H9 (cell line): Measurements from ENCODE around the gene NEDD4L. TPM values are rescaled to one million over a fixed set of nuclear protein-coding genes. Genes with fewer than 3 reads are reported as not detected.

ENCODE experiments used
- DNase-seq: peaks from one replicate; pipeline ENCODE4 v3.0.0-alpha.2; 2017
- H2AFZ ChIP-seq: one replicate; pipeline ENCODE4 v1.6.1; 2013; ENCODE audit warnings: mild to moderate bottlenecking, low read length, control low read depth, moderate library complexity
- H2AK5ac ChIP-seq: 2 replicates; pipeline ENCODE4 v1.6.1; 2013; ENCODE audit warnings: low read length, control low read depth, mixed read lengths; ENCODE audit not compliant: insufficient read length
- H2BK120ac ChIP-seq: one replicate; pipeline ENCODE4 v1.6.1; 2013; ENCODE audit warnings: low read depth, mild to moderate bottlenecking, low read length, control low read depth, inconsistent platforms; ENCODE audit not compliant: poor library complexity, severe bottlenecking
- H2BK12ac ChIP-seq: 2 replicates; pipeline ENCODE4 v1.6.1; 2013; ENCODE audit warnings: low read length, control low read depth, mixed read lengths, low read depth; ENCODE audit not compliant: insufficient read length
- H2BK15ac ChIP-seq: 2 replicates; pipeline ENCODE4 v1.6.1; 2013; ENCODE audit warnings: low read depth, low read length, control low read depth
- H2BK20ac ChIP-seq: one replicate; pipeline ENCODE4 v1.6.1; 2013; ENCODE audit warnings: low read depth, mild to moderate bottlenecking, low read length, control low read depth, inconsistent platforms; ENCODE audit not compliant: poor library complexity, severe bottlenecking
- H2BK5ac ChIP-seq: 2 replicates; pipeline ENCODE4 v1.6.1; 2013; ENCODE audit warnings: low read length, control low read depth, mixed read lengths; ENCODE audit not compliant: insufficient read length
- H3K14ac ChIP-seq: 2 replicates; pipeline ENCODE4 v1.6.1; 2013; ENCODE audit warnings: low read length, control low read depth; ENCODE audit not compliant: insufficient read depth
- H3K18ac ChIP-seq: 2 replicates; pipeline ENCODE4 v1.6.1; 2013; ENCODE audit warnings: low read depth, mild to moderate bottlenecking, mixed read lengths, low read length, control low read depth; ENCODE audit not compliant: insufficient read length
- H3K23ac ChIP-seq: 2 replicates; pipeline ENCODE4 v1.6.1; 2013; ENCODE audit warnings: low read length, control low read depth, mixed read lengths, low read depth; ENCODE audit not compliant: insufficient read length
- H3K23me2 ChIP-seq: 2 replicates; pipeline ENCODE4 v1.6.1; 2013; ENCODE audit warnings: low read depth, mild to moderate bottlenecking, mixed read lengths, low read length, control low read depth; ENCODE audit not compliant: insufficient read length, poor library complexity, severe bottlenecking
- H3K27ac ChIP-seq: 2 replicates; pipeline ENCODE4 v1.5.1; 2013; ENCODE audit warnings: low read length, control low read depth, mixed read lengths, low read depth; ENCODE audit not compliant: insufficient read length
- H3K27me3 ChIP-seq: 2 replicates; pipeline ENCODE4 v1.6.1; 2013; ENCODE audit warnings: low read length, control low read depth, inconsistent platforms; ENCODE audit not compliant: insufficient read depth
- H3K4ac ChIP-seq: 2 replicates; pipeline ENCODE4 v1.6.1; 2013; ENCODE audit warnings: low read depth, mild to moderate bottlenecking, control low read depth, inconsistent platforms, low read length, moderate library complexity
- H3K4me1 ChIP-seq: 2 replicates; pipeline ENCODE4 v1.6.1; 2013; ENCODE audit warnings: low read length, control low read depth, inconsistent platforms; ENCODE audit not compliant: insufficient read depth
- H3K4me2 ChIP-seq: 2 replicates; pipeline ENCODE4 v1.6.1; 2013; ENCODE audit warnings: low read length, control low read depth, mixed read lengths; ENCODE audit not compliant: insufficient read length, insufficient read depth
- H3K56ac ChIP-seq: 2 replicates; pipeline ENCODE4 v1.6.1; 2013; ENCODE audit warnings: low read depth, mild to moderate bottlenecking, mixed read lengths, low read length, control low read depth; ENCODE audit not compliant: insufficient read length
- H3K79me1 ChIP-seq: 2 replicates; pipeline ENCODE4 v1.6.1; 2013; ENCODE audit warnings: low read depth, mild to moderate bottlenecking, moderate library complexity, low read length, control low read depth, inconsistent platforms; ENCODE audit not compliant: insufficient read depth, poor library complexity, severe bottlenecking
- H3K79me2 ChIP-seq: 2 replicates; pipeline ENCODE4 v1.6.1; 2013; ENCODE audit warnings: low read length, control low read depth, inconsistent platforms; ENCODE audit not compliant: insufficient read depth
- H3K9ac ChIP-seq: 2 replicates; pipeline ENCODE4 v1.6.1; 2013; ENCODE audit warnings: low read length, control low read depth, mixed read lengths; ENCODE audit not compliant: insufficient read length; ENCODE audit errors: extremely low read depth
- H3K9me3 ChIP-seq: one replicate; pipeline ENCODE4 v1.6.1; 2013; ENCODE audit warnings: low read depth, low read length, inconsistent platforms; ENCODE audit not compliant: control insufficient read depth
- H3T11ph ChIP-seq: one replicate; pipeline ENCODE4 v1.6.1; 2013; ENCODE audit warnings: mild to moderate bottlenecking, low read length, control low read depth, inconsistent platforms
- H4K20me1 ChIP-seq: one replicate; pipeline ENCODE4 v1.6.1; 2013; ENCODE audit not compliant: control insufficient read depth, insufficient read length, insufficient read depth
- H4K5ac ChIP-seq: 2 replicates; pipeline ENCODE4 v1.6.1; 2013; ENCODE audit warnings: low read depth, mild to moderate bottlenecking, mixed read lengths, low read length, control low read depth; ENCODE audit not compliant: insufficient read length
- H4K8ac ChIP-seq: replicated peaks from 2 replicates; pipeline ENCODE4 v1.6.1; 2013; ENCODE audit warnings: low read length, control low read depth, mixed read lengths, low read depth; ENCODE audit not compliant: insufficient read length
- H4K91ac ChIP-seq: 2 replicates; pipeline ENCODE4 v1.6.1; 2013; ENCODE audit warnings: low read depth, mild to moderate bottlenecking, moderate library complexity, mixed read lengths, low read length, control low read depth; ENCODE audit not compliant: insufficient read length
- H3K27ac Mint-ChIP-seq, 3 experiments: 2 replicates in 2 of 3; 3 replicates in 1 of 3; pipeline ENCODE4 v1.8.0; 2020 to 2021; ENCODE audit warnings: mixed read lengths in 3 of 3, mild to moderate bottlenecking in 1 of 3, moderate library complexity in 1 of 3
- H3K27me3 Mint-ChIP-seq: 2 replicates; pipeline ENCODE4 v1.8.0; 2021; ENCODE audit warnings: low read depth, mild to moderate bottlenecking, moderate library complexity, mixed read lengths
- H3K36me3 Mint-ChIP-seq, 3 experiments: 2 replicates in 2 of 3; 3 replicates in 1 of 3; pipeline ENCODE4 v1.8.0; 2020 to 2021; ENCODE audit warnings: low read depth in 3 of 3, mixed read lengths in 3 of 3; ENCODE audit not compliant: insufficient read depth in 1 of 3
- H3K4me1 Mint-ChIP-seq, 2 experiments: 2 replicates each; pipeline ENCODE4 v1.8.0; 2020; ENCODE audit warnings: mixed read lengths in 2 of 2
- H3K4me3 Mint-ChIP-seq, 2 experiments: 2 replicates in 1 of 2; 3 replicates in 1 of 2; pipeline ENCODE4 v1.8.0; 2020 to 2021; ENCODE audit warnings: mild to moderate bottlenecking in 2 of 2, mixed read lengths in 2 of 2, moderate library complexity in 1 of 2
- H3K9me3 Mint-ChIP-seq, 2 experiments: 2 replicates in 1 of 2; 3 replicates in 1 of 2; pipeline ENCODE4 v1.8.0; 2020; ENCODE audit warnings: mild to moderate bottlenecking in 2 of 2, mixed read lengths in 2 of 2, moderate library complexity in 1 of 2
- CTCF ChIP-seq: fragments of 200-600 bp; sonication (generic); conservative IDR thresholded peaks from 3 replicates; pipeline ENCODE4 v1.8.0; 2021; ENCODE audit warnings: antibody characterized with exemption, mild to moderate bottlenecking
- WGBS: extraction: QIAGEN DNeasy Blood & Tissue Kit; methylation state at CpG from one replicate; pipeline ENCODE4 v1.1.7; 2013; ENCODE audit warnings: missing lambda C conversion rate, low lambda C conversion rate, mixed read lengths; ENCODE audit not compliant: insufficient read length; ENCODE audit errors: extremely low coverage; 5-methylcytosine and 5-hydroxymethylcytosine counted together
- total RNA-seq: library from RNA; stranded (reverse); gene quantifications from 2 replicates; pipeline ENCODE4 v1.2.1, GENCODE V29; 2021

The NEDD4L gene
- total RNA-seq, 1 experiment from 2014 or later: 76.3 TPM

GRCh38 chr18:58286632-58287352 lies 242.8 kb downstream of the NEDD4L start:
- Mint-ChIP-seq H3K36me3 (peaks cover 0 to 4% (median 0%) of the 10 kb centered on the region in 3 experiments; a peak in 1 of 7 replicates), H3K4me3 (no peak overlapping the region), H3K4me1 (peaks cover 29 to 35% of the 10 kb centered on the region in 2 experiments), H3K27ac (no peak overlapping the region), H3K27me3 (no peaks in the 10 kb centered on the region), H3K9me3 (peaks cover 0 to 3% of the 10 kb centered on the region in 2 experiments; a peak in 2 of 5 replicates)
- no peak for DNase-seq
- peaks cover 6% of the 10 kb centered on the region; the same call in 1 of the 2 replicates for H3K4me1 ChIP-seq
- no peaks in the 10 kb centered on the region for H3K79me2 ChIP-seq
- H2BK5ac ChIP-seq: no peak overlapping the region
- no peak overlapping the region for H4K5ac ChIP-seq
- no peaks in the 10 kb centered on the region for H3K27me3 ChIP-seq
- WGBS: no CpG with 5 or more reads among the region's 4 CpGs
- H3K79me1 ChIP-seq: peaks cover 5% of the 10 kb centered on the region
- H3K23ac ChIP-seq: no peak overlapping the region
- no peak overlapping the region for H2AFZ ChIP-seq
- H3K4me2 ChIP-seq: no peak overlapping the region
- no peak overlapping the region for H2BK120ac ChIP-seq
- no peak overlapping the region for H3K56ac ChIP-seq
- no peak overlapping the region for H3T11ph ChIP-seq
- H3K23me2 ChIP-seq: no peaks in the 10 kb centered on the region
- no peak overlapping the region for H2AK5ac ChIP-seq
- H4K91ac ChIP-seq: no peak overlapping the region
- no peaks in the 10 kb centered on the region for H4K20me1 ChIP-seq
- H3K14ac ChIP-seq: no peak overlapping the region
- H3K27ac ChIP-seq: no peak overlapping the region
- H3K18ac ChIP-seq: no peak overlapping the region
- no peak overlapping the region for H2BK15ac ChIP-seq
- no peak for TF ChIP-seq CTCF
- H4K8ac ChIP-seq: no peak overlapping the region
- no peak overlapping the region for H3K4ac ChIP-seq
- H3K9ac ChIP-seq: no peak overlapping the region
- H2BK12ac ChIP-seq: no peak overlapping the region
- no peaks in the 10 kb centered on the region for H3K9me3 ChIP-seq
- no peak overlapping the region for H2BK20ac ChIP-seq
